GM23338 (cell line): ENCODE data around the gene KRT75. TPM values are rescaled to one million over a fixed set of nuclear protein-coding genes. Genes with fewer than 3 reads are reported as not detected.

Experiments used
- ATAC-seq: fragments of 200-7000 bp; cut with Tn5 transposase; 3 replicates; pipeline ENCODE4 v1.9.1; 2020
- DNase-seq: peaks from one replicate; pipeline ENCODE4 v3.0.0-alpha.2; 2015; ENCODE audit warnings: low spot score
- H2AFZ ChIP-seq: fragments of 200-600 bp; sonication (generic); 2 replicates; pipeline ENCODE4 v1.8.0; 2016; ENCODE audit warnings: antibody characterized with exemption, mild to moderate bottlenecking, moderate library complexity
- H3F3A ChIP-seq: fragments of 200-600 bp; sonication (generic); replicated peaks from 2 replicates; pipeline ENCODE4 v1.8.0; 2017; ENCODE audit warnings: antibody characterized with exemption, mixed run types, low read depth
- H3K27ac ChIP-seq: fragments of 200-600 bp; sonication (generic); 2 replicates; pipeline ENCODE4 v1.6.1; 2016; ENCODE audit warnings: low read depth
- H3K27me3 ChIP-seq: fragments of 200-600 bp; sonication (generic); 2 replicates; pipeline ENCODE4 v1.8.0; 2016; ENCODE audit warnings: mild to moderate bottlenecking, mixed run types, moderate library complexity; ENCODE audit not compliant: insufficient read depth
- H3K36me3 ChIP-seq: fragments of 200-600 bp; sonication (generic); 2 replicates; pipeline ENCODE4 v1.8.0; 2016; ENCODE audit warnings: mild to moderate bottlenecking; ENCODE audit not compliant: insufficient read depth
- H3K4me1 ChIP-seq: fragments of 200-600 bp; sonication (generic); 2 replicates; pipeline ENCODE4 v1.8.0; 2016; ENCODE audit warnings: mild to moderate bottlenecking, moderate library complexity; ENCODE audit not compliant: insufficient read depth
- H3K4me2 ChIP-seq: fragments of 200-600 bp; sonication (generic); 2 replicates; pipeline ENCODE4 v1.7.1; 2017; ENCODE audit warnings: mixed run types
- H3K4me3 ChIP-seq: fragments of 200-600 bp; sonication (generic); 2 replicates; pipeline ENCODE4 v1.6.1; 2016; ENCODE audit warnings: mixed run types
- H3K79me2 ChIP-seq: fragments of 200-600 bp; sonication (generic); replicated peaks from 2 replicates; pipeline ENCODE4 v1.8.0; 2017; ENCODE audit warnings: mild to moderate bottlenecking; ENCODE audit not compliant: insufficient read depth
- H3K9me2 ChIP-seq: fragments of 200-600 bp; sonication (generic); 2 replicates; pipeline ENCODE4 v1.8.0; 2017; ENCODE audit not compliant: insufficient read depth
- H4K20me1 ChIP-seq: fragments of 200-600 bp; sonication (generic); replicated peaks from 2 replicates; pipeline ENCODE4 v1.8.0; 2017; ENCODE audit warnings: mild to moderate bottlenecking; ENCODE audit not compliant: insufficient read depth
- H3K27ac Mint-ChIP-seq: 2 replicates; pipeline ENCODE4 v1.8.0; 2020; ENCODE audit warnings: inconsistent platforms, mild to moderate bottlenecking, moderate library complexity, mixed read lengths
- H3K27me3 Mint-ChIP-seq: 3 replicates; pipeline ENCODE4 v1.8.0; 2022; ENCODE audit warnings: low read depth, mild to moderate bottlenecking, moderate library complexity, mixed read lengths, inconsistent platforms; ENCODE audit not compliant: insufficient read depth, poor library complexity
- H3K36me3 Mint-ChIP-seq: 3 replicates; pipeline ENCODE4 v1.8.0; 2021; ENCODE audit warnings: low read depth, mild to moderate bottlenecking, inconsistent platforms, moderate library complexity, mixed read lengths
- H3K4me1 Mint-ChIP-seq: 3 replicates; pipeline ENCODE4 v1.8.0; 2020; ENCODE audit warnings: mild to moderate bottlenecking, inconsistent platforms, mixed read lengths
- H3K4me3 Mint-ChIP-seq: 3 replicates; pipeline ENCODE4 v1.8.0; 2021; ENCODE audit warnings: moderate library complexity, mild to moderate bottlenecking, inconsistent platforms, mixed read lengths
- H3K9me3 Mint-ChIP-seq: 3 replicates; pipeline ENCODE4 v1.8.0; 2020; ENCODE audit warnings: moderate library complexity, mild to moderate bottlenecking, inconsistent platforms, mixed read lengths
- CREB1 ChIP-seq: fragments of 250-450 bp; sonication (Bioruptor Pico); IDR thresholded peaks from 2 replicates; pipeline ENCODE4 v1.5.0; 2020; ENCODE audit warnings: low read depth, mild to moderate bottlenecking, moderate library complexity
- EZH2phosphoT487 ChIP-seq: fragments of 200-600 bp; sonication (generic); IDR thresholded peaks from one replicate; pipeline ENCODE4 v1.8.1; 2018; ENCODE audit warnings: antibody characterized with exemption; ENCODE audit not compliant: unreplicated experiment
- NANOG ChIP-seq: IDR thresholded peaks from 2 replicates; pipeline ENCODE4 v1.6.1; 2016; ENCODE audit warnings: antibody characterized with exemption, borderline replicate concordance
- STAT1 ChIP-seq: IDR thresholded peaks from one replicate; pipeline ENCODE4 v1.6.1; 2016; ENCODE audit warnings: antibody characterized with exemption; ENCODE audit not compliant: unreplicated experiment
- polyA plus RNA-seq: library from polyadenylated mRNA; unstranded; fragments of >200 nt; fragmentation: Nextera tagmentation; extraction: Ambion mirVana; gene quantifications from 2 replicates; pipeline ENCODE4 v1.2.1, GENCODE V29; 2016
- total RNA-seq: library from RNA; depleted of rRNA; stranded (reverse); fragments of >200 nt; shearing (Covaris generic); gene quantifications from 2 replicates; pipeline ENCODE4 v1.2.3, GENCODE V29; 2014
- TF ChIP-seq, protein P1 (sequence below): fragments of 250-450 bp; sonication (Bioruptor Pico); IDR thresholded peaks from 2 replicates; pipeline ENCODE4 v1.5.0; 2020; ENCODE audit warnings: mild to moderate bottlenecking, moderate library complexity

Gene KRT75
- total and polyA plus RNA-seq, 2 experiments from 2014 or later, result not detected

- TF ChIP-seq, protein P1, sequence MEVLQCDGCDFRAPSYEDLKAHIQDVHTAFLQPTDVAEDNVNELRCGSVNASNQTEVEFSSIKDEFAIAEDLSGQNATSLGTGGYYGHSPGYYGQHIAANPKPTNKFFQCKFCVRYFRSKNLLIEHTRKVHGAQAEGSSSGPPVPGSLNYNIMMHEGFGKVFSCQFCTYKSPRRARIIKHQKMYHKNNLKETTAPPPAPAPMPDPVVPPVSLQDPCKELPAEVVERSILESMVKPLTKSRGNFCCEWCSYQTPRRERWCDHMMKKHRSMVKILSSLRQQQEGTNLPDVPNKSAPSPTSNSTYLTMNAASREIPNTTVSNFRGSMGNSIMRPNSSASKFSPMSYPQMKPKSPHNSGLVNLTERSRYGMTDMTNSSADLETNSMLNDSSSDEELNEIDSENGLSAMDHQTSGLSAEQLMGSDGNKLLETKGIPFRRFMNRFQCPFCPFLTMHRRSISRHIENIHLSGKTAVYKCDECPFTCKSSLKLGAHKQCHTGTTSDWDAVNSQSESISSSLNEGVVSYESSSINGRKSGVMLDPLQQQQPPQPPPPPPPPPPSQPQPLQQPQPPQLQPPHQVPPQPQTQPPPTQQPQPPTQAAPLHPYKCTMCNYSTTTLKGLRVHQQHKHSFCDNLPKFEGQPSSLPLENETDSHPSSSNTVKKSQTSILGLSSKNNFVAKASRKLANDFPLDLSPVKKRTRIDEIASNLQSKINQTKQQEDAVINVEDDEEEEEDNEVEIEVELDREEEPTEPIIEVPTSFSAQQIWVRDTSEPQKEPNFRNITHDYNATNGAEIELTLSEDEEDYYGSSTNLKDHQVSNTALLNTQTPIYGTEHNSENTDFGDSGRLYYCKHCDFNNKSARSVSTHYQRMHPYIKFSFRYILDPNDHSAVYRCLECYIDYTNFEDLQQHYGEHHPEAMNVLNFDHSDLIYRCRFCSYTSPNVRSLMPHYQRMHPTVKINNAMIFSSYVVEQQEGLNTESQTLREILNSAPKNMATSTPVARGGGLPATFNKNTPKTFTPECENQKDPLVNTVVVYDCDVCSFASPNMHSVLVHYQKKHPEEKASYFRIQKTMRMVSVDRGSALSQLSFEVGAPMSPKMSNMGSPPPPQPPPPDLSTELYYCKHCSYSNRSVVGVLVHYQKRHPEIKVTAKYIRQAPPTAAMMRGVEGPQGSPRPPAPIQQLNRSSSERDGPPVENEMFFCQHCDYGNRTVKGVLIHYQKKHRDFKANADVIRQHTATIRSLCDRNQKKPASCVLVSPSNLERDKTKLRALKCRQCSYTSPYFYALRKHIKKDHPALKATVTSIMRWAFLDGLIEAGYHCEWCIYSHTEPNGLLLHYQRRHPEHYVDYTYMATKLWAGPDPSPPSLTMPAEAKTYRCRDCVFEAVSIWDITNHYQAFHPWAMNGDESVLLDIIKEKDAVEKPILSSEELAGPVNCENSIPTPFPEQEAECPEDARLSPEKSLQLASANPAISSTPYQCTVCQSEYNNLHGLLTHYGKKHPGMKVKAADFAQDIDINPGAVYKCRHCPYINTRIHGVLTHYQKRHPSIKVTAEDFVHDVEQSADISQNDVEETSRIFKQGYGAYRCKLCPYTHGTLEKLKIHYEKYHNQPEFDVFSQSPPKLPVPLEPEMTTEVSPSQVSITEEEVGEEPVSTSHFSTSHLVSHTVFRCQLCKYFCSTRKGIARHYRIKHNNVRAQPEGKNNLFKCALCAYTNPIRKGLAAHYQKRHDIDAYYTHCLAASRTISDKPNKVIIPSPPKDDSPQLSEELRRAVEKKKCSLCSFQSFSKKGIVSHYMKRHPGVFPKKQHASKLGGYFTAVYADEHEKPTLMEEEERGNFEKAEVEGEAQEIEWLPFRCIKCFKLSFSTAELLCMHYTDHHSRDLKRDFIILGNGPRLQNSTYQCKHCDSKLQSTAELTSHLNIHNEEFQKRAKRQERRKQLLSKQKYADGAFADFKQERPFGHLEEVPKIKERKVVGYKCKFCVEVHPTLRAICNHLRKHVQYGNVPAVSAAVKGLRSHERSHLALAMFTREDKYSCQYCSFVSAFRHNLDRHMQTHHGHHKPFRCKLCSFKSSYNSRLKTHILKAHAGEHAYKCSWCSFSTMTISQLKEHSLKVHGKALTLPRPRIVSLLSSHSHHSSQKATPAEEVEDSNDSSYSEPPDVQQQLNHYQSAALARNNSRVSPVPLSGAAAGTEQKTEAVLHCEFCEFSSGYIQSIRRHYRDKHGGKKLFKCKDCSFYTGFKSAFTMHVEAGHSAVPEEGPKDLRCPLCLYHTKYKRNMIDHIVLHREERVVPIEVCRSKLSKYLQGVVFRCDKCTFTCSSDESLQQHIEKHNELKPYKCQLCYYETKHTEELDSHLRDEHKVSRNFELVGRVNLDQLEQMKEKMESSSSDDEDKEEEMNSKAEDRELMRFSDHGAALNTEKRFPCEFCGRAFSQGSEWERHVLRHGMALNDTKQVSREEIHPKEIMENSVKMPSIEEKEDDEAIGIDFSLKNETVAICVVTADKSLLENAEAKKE, result no peak
- no peak for TF ChIP-seq STAT1
- TF ChIP-seq EZH2phosphoT487, result no peak
Observed at GRCh38 chr12:52439420-52439819, 5.2 kb upstream of the KRT75 start (continued).

DNA sequence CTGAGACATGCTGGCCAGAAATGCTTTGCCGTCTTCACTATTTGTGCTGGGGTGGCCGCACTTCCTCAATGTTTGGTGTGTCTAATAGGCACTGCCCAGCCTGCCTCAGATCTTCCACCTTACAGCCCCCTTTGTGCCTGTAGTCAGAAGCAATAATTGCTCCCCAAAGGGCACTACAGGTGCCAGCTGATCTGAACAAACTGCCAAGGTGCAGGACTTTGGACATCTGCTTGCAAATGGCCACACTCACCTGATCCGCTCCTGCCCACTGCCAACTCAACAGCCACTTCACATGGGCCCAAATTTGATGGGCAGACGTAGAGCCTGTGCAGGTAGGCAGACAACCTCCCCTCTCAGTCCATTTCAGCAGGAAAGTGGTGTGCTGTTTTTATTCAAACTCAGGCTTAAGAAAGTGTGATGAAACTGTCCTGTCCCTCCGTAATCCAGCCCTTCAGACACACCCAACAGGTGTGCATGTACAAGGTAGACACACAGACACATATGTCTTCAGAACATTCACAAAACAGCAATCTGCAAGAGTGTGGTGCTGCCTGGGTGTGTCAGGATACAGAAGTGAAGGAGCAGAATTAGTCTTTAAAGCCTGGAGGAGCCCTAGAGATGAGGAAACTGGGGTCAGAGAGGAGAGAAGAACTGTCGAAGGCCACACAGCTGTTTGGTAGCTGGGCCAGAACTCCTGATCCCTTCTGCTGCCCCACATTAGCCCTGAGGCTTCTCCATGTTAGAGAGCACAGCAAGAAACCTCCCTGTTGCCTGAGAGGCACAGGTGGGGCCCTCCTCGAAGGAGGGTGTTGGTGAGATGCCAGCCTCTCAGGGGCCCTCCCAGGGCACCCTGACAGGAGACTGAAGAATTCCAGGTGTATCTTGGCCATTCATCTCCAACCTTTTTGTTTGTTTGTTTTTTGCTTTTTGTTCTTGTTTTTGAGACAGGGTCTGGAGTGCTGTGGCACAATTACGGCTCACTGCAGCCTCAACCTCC, 4.4 kb upstream of the KRT75 start:
- ATAC-seq, result no peak
- TF ChIP-seq CREB1 (CRISPR knock-in tag) (no peak), NANOG (no peak), STAT1 (no peak)

More for the DNA sequence above, 4.4 kb upstream of the KRT75 start:
- peaks cover 5% of the 10 kb centered on the region; the same call in 1 of the 2 replicates for H3K4me1 ChIP-seq
- no peak overlapping the region for H3K27ac Mint-ChIP-seq
- H3F3A ChIP-seq, result no peaks in the 10 kb centered on the region
- H3K36me3 ChIP-seq, result no peaks in the 10 kb centered on the region
- no peaks in the 10 kb centered on the region for H3K79me2 ChIP-seq
- no peaks in the 10 kb centered on the region for H4K20me1 ChIP-seq
- no peaks in the 10 kb centered on the region for H3K36me3 Mint-ChIP-seq
- H3K4me1 Mint-ChIP-seq, result peaks cover 17% of the 10 kb centered on the region
- no peak overlapping the region for H3K4me2 ChIP-seq
- H3K9me2 ChIP-seq, result peaks cover 8% of the 10 kb centered on the region; the same call in 1 of the 2 replicates
- DNase-seq, result no peak
- no peak overlapping the region for H3K27ac ChIP-seq
- H3K27me3 Mint-ChIP-seq, result peaks cover 3% of the 10 kb centered on the region
- H3K9me3 Mint-ChIP-seq, result no peaks in the 10 kb centered on the region; the same call in 1 of the 3 replicates
- H3K4me3 ChIP-seq, result no peak overlapping the region
- no peak overlapping the region for H2AFZ ChIP-seq
- no peaks in the 10 kb centered on the region for H3K27me3 ChIP-seq
- no peak overlapping the region for H3K4me3 Mint-ChIP-seq
